ENCODE data around the gene BICD1. TPM values are rescaled to one million over a fixed set of nuclear protein-coding genes. Genes with fewer than 3 reads are reported as not detected.

The BICD1 gene
- total RNA-seq, 1 donor from 2014 or later = 7.7 TPM

DNA sequence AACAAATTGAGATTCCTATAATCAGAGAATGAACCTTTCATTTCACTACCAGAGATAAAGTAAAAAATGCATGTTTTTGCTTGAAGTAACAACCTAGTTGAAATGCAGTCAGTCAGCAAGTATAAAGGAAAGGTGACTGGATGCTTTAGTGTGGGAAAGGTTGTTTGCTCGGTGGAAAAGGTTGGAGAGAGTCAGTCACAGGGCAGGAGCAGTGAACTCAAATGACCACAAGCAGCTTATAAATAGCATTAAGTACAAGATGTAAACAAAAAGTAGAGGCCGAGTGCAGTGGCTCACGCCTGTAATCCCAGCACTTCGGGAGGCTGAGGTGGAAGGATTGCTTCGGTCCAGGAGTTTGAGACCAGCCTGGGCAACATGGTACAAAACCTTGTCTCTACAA is 194.6 kb downstream of the BICD1 start:
- H3K4me3 ChIP-seq (ENCODE audit: low read depth, low read length) = no peak overlapping the region
- TF ChIP-seq, protein P1, sequence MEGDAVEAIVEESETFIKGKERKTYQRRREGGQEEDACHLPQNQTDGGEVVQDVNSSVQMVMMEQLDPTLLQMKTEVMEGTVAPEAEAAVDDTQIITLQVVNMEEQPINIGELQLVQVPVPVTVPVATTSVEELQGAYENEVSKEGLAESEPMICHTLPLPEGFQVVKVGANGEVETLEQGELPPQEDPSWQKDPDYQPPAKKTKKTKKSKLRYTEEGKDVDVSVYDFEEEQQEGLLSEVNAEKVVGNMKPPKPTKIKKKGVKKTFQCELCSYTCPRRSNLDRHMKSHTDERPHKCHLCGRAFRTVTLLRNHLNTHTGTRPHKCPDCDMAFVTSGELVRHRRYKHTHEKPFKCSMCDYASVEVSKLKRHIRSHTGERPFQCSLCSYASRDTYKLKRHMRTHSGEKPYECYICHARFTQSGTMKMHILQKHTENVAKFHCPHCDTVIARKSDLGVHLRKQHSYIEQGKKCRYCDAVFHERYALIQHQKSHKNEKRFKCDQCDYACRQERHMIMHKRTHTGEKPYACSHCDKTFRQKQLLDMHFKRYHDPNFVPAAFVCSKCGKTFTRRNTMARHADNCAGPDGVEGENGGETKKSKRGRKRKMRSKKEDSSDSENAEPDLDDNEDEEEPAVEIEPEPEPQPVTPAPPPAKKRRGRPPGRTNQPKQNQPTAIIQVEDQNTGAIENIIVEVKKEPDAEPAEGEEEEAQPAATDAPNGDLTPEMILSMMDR (conservative IDR thresholded peaks at IDR 0.05; ENCODE audit: low read depth, low read length) = no peak
- DNase-seq (ENCODE audit: low read depth) = no peak

DNA sequence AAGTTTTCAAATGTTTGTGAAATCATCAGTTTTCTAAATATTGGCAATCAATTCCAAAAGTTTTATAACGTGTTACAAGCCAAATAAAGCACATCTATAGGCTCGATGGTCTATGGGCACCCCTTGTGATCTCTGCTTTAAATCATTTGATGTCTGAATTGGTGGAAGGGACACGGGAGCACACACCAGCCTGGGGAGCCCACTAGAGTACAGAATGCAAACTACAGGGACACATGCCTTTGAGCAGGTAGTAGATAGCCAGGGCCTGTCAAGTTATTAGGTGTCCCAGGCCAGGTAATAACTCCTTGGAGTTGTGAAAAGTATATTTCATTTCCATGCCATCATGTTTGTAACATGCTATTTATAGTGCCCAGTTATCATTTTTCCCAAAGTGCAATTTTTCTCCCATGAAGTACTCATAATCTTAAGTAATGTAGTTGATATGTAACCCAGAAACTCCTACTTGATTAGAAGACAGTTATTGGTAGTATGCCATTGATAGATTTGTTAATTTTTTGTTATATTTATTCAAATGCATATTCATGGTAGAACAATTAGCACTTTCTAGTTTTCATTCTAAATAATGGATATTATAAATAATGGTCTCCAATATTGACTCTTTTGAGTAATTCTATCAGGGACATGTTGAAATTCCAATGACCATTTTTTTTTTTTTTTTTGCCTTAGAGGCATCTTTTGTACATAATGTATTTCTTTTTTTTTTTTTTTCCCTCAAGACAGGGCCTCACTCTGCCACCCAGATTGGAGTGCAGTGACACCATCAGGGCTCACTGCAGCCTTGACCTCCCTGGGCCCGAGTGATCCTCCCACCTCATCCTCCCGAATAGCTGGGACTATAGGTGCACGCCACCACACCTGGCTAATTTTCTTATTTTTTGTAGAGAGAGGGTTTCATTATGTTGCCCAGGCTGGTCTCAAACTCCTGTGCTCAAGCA is 195.8 kb downstream of the BICD1 start:
- TF ChIP-seq, protein P1 (conservative IDR thresholded peaks at IDR 0.05; ENCODE audit: low read depth, low read length) = peak; percentile 82
- DNase-seq (ENCODE audit: low read depth) = no peak
- no peak overlapping the region for H3K4me3 ChIP-seq (ENCODE audit: low read depth, low read length)

DNA sequence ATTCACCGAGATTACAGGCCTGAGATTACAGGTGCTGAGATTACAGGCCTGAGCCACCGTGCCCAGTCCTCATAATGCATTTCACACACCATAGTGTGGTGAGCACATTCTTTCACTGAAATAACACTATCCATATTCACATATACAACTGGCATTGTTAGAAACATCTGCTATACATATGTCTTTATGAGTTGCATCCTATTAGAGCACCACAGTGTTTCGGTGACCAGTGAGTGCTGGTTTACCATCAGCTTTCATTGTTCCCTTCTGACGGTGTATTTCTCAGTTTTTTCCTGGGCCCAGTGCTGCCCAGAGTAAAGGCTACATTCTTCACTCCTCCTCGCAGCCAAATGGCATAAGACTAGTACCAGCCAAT is 196.5 kb downstream of the BICD1 start:
- no peak for DNase-seq (ENCODE audit: low read depth)
- H3K4me3 ChIP-seq (ENCODE audit: low read depth, low read length) = no peak overlapping the region
- TF ChIP-seq, protein P1 (conservative IDR thresholded peaks at IDR 0.05; ENCODE audit: low read depth, low read length) = no peak

DNA sequence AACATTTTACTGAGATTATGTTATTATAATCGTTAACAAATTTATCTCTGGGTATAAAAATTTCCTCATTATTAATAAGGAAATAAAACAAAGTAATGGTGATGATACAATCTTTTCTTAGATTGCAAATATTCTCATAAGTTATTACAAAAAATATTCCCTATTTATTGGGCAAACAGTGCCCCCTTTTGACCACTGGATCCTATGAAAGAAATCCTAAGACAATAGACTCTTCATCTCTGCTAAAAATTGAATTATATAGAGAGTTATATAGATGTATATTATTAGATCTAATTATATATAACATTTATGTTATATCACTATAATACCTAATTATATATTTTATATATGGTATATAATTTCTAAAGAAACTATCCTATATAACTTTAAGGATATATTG is 198.5 kb downstream of the BICD1 start:
- no peak for DNase-seq (ENCODE audit: low read depth)
- TF ChIP-seq, protein P1 (conservative IDR thresholded peaks at IDR 0.05; ENCODE audit: low read depth, low read length) = peak; percentile 58
- no peak overlapping the region for H3K4me3 ChIP-seq (ENCODE audit: low read depth, low read length)

DNA sequence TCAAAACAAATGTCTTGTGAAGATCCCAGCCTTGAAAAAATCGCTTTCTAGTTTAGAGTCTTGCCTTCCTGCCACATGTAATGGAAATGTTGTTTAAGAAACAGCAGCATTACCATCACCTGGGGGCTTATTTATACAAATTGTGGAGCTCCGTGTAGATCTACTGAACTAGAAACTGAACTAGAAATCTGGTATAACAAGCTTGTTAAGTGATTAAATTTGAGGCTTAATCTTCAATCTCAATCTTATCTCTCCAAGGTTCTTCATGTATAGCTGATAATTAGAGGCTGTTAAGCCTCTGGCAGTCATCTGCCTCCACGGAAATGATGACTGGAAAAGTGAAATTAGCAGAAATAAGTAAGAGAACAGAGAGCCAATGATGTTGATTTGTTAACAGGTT is 200.7 kb downstream of the BICD1 start:
- H3K4me3 ChIP-seq (ENCODE audit: low read depth, low read length) = no peak overlapping the region
- no peak for DNase-seq (ENCODE audit: low read depth)
- TF ChIP-seq, protein P1 (conservative IDR thresholded peaks at IDR 0.05; ENCODE audit: low read depth, low read length) = no peak

DNA sequence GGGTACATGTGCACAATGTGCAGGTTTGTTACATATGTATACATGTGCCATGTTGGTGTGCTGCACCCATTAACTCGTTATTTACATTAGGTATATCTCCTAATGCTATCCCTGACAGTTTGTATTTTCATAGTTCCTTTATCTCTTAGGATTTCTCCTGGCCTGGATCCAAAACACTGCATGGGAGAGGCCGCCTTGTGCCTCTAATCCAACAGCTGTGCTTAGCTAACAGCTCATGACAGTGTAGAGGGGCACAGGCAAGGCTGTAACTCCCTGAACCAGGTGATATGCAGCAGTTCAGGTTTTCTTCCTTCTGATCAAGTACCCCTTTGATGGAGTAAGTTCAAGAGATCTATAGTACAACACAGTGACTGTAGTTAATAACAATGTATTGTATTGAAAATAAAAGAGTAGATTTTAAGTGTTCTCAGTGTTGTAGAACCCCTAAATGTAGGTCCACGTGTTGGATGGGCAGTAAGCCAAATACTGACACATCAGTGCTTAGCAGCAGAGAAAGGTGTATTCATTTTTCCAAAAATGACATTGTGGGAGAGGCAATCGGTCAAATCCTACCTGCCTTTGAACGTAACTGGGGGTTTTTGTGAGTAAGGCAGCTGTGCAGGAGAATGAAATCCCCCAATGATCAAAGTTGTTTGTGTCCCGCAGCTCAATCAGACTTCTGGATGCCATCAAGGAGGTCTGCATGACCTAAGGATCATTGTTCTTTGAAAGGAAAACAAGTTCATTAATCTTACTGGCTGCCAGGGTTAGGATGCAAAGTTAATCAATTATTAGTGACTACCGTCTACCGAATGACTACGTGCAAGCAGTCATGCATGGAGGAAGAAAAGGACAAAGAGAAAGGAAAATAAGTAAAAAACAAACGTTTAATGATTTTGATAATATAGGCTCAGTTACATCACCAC is 203.4 kb downstream of the BICD1 start:
- H3K4me3 ChIP-seq (ENCODE audit: low read depth, low read length) = no peak overlapping the region
- TF ChIP-seq, protein P1 (conservative IDR thresholded peaks at IDR 0.05; ENCODE audit: low read depth, low read length) = no peak
- DNase-seq (ENCODE audit: low read depth) = peak; percentile 83

All from epithelial cell of proximal tubule (primary cell).